ENCODE measurements around the gene RAPGEF2. TPM values are rescaled to one million over a fixed set of nuclear protein-coding genes. Genes with fewer than 3 reads are reported as not detected.

The RAPGEF2 gene
- total and polyA plus RNA-seq, 9 of the 15 experiments (the other 6 are each of a cell fraction or from before 2014, with no cell fraction given), result 3.1 to 32.6 (median 23.1) TPM

- ATAC-seq (no peak), FAIRE-seq (no peak), DNase-seq (ENCODE audit: extremely low read depth in 1 of 4, low spot score in 3 of 4) (no peak)
- Histone ChIP-seq H3K36me3 (ENCODE audit: control insufficient read depth, insufficient read depth, low read length) (no peaks in the 10 kb centered on the region), H3K4me3 (no peak overlapping the region), H3K9me3 (replicated peaks; ENCODE audit: control insufficient read depth, insufficient read depth, low read depth, low read length) (no peaks in the 10 kb centered on the region), H3K9ac (ENCODE audit: insufficient read depth in 1 of 2, low read depth in 2 of 2, low read length in 2 of 2) (no peak overlapping the region), H3K27ac (ENCODE audit: extremely low read depth, low read depth, low read length) (no peak overlapping the region), H3K4me2 (ENCODE audit: insufficient read depth, low read length) (no peak overlapping the region), H3K79me2 (ENCODE audit: control insufficient read depth, insufficient read depth, low read length) (no peaks in the 10 kb centered on the region), H3K4me1 (replicated peaks in 1 of 2; ENCODE audit: control insufficient read depth in 2 of 2, insufficient read depth in 2 of 2, low read length in 2 of 2) (no peaks in the 10 kb centered on the region; a peak in 1 of 5 replicates), H3K27me3 (ENCODE audit: control insufficient read depth in 2 of 2, insufficient read depth in 2 of 2, low read length in 2 of 2) (peaks cover 3 to 17% of the 10 kb centered on the region in 2 experiments; a peak in 4 of 5 replicates), H4K20me1 (replicated peaks; ENCODE audit: control insufficient read depth, insufficient read depth, low read length) (no peaks in the 10 kb centered on the region), H3K9me1 (ENCODE audit: control insufficient read depth, insufficient read depth, low read length) (no peaks in the 10 kb centered on the region), H2AFZ (ENCODE audit: low read depth, low read length) (no peak overlapping the region)
- 13% methylated on average over 1 of the region's 1 CpG for WGBS (ENCODE audit: insufficient coverage, low coverage, missing lambda C conversion rate)
- in situ Hi-C loops (cut with MboI), result no loop called here
- BruUV-seq (replicated peaks), result no TSS peak
- no peak for TF ChIP-seq SUPT5H (IDR thresholded peaks at IDR 0.05)
- no peak for TF ChIP-seq CREB5 (CRISPR knock-in tag; IDR thresholded peaks at IDR 0.05)
- TF ChIP-seq, protein P1, sequence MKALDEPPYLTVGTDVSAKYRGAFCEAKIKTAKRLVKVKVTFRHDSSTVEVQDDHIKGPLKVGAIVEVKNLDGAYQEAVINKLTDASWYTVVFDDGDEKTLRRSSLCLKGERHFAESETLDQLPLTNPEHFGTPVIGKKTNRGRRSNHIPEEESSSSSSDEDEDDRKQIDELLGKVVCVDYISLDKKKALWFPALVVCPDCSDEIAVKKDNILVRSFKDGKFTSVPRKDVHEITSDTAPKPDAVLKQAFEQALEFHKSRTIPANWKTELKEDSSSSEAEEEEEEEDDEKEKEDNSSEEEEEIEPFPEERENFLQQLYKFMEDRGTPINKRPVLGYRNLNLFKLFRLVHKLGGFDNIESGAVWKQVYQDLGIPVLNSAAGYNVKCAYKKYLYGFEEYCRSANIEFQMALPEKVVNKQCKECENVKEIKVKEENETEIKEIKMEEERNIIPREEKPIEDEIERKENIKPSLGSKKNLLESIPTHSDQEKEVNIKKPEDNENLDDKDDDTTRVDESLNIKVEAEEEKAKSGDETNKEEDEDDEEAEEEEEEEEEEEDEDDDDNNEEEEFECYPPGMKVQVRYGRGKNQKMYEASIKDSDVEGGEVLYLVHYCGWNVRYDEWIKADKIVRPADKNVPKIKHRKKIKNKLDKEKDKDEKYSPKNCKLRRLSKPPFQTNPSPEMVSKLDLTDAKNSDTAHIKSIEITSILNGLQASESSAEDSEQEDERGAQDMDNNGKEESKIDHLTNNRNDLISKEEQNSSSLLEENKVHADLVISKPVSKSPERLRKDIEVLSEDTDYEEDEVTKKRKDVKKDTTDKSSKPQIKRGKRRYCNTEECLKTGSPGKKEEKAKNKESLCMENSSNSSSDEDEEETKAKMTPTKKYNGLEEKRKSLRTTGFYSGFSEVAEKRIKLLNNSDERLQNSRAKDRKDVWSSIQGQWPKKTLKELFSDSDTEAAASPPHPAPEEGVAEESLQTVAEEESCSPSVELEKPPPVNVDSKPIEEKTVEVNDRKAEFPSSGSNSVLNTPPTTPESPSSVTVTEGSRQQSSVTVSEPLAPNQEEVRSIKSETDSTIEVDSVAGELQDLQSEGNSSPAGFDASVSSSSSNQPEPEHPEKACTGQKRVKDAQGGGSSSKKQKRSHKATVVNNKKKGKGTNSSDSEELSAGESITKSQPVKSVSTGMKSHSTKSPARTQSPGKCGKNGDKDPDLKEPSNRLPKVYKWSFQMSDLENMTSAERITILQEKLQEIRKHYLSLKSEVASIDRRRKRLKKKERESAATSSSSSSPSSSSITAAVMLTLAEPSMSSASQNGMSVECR (CRISPR knock-in tag; IDR thresholded peaks at IDR 0.05), result no peak
- TF ChIP-seq MED1 (CRISPR knock-in tag; IDR thresholded peaks at IDR 0.05; ENCODE audit: borderline replicate concordance), result no peak
- TF ChIP-seq, protein P2, sequence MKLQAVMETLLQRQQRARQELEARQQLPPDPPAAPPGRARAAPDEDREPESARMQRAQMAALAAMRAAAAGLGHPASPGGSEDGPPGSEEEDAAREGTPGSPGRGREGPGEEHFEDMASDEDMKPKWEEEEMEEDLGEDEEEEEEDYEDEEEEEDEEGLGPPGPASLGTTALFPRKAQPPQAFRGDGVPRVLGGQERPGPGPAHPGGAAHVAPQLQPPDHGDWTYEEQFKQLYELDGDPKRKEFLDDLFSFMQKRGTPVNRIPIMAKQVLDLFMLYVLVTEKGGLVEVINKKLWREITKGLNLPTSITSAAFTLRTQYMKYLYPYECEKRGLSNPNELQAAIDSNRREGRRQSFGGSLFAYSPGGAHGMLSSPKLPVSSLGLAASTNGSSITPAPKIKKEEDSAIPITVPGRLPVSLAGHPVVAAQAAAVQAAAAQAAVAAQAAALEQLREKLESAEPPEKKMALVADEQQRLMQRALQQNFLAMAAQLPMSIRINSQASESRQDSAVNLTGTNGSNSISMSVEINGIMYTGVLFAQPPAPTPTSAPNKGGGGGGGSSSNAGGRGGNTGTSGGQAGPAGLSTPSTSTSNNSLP (IDR thresholded peaks at IDR 0.05; ENCODE audit: borderline replicate concordance, low read depth, low read length), result no peak
- TF ChIP-seq, protein P3, sequence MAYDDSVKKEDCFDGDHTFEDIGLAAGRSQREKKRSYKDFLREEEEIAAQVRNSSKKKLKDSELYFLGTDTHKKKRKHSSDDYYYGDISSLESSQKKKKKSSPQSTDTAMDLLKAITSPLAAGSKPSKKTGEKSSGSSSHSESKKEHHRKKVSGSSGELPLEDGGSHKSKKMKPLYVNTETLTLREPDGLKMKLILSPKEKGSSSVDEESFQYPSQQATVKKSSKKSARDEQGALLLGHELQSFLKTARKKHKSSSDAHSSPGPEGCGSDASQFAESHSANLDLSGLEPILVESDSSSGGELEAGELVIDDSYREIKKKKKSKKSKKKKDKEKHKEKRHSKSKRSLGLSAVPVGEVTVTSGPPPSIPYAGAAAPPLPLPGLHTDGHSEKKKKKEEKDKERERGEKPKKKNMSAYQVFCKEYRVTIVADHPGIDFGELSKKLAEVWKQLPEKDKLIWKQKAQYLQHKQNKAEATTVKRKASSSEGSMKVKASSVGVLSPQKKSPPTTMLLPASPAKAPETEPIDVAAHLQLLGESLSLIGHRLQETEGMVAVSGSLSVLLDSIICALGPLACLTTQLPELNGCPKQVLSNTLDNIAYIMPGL (CRISPR knock-in tag; IDR thresholded peaks at IDR 0.05), result no peak
- TF ChIP-seq E2F3 (CRISPR knock-in tag; IDR thresholded peaks at IDR 0.05), result no peak
- no peak for TF ChIP-seq GABPA (tag; conservative IDR thresholded peaks at IDR 0.05; ENCODE audit: low read depth)
- TF ChIP-seq PHF20 (IDR thresholded peaks at IDR 0.05; ENCODE audit: partially characterized antibody), result no peak
- no peak for TF ChIP-seq ZFP30 (CRISPR knock-in tag; IDR thresholded peaks at IDR 0.05; ENCODE audit: borderline replicate concordance)
- ChIA-PET POLR2A (no interaction called here), CTCF (ENCODE audit: low intra/inter-chr PET ratio) (no interaction called here)
- intact Hi-C loops (cut with micrococcal nuclease), result no loop called here
These were observed 267.4 kb downstream of the RAPGEF2 start for GRCh38 chr4:159370286-159370685.
